Skeletal muscle tissue (tissue), 4 donors: ENCODE measurements around the gene MFSD8. TPM values are rescaled to one million over a fixed set of nuclear protein-coding genes. Genes with fewer than 3 reads are reported as not detected.
"Not testable (repeated sequence)": the region's sequence is repeated elsewhere in the genome, so short reads cannot be mapped to it uniquely, and the experiment has no call there.

Source experiments
- H3K27ac ChIP-seq: one replicate; pipeline ENCODE4 v1.7.0; 2013; ENCODE audit warnings: mild to moderate bottlenecking, low read depth, low read length, inconsistent platforms
- H3K27me3 ChIP-seq, 3 donors: one replicate each; pipeline ENCODE4 v1.7.0; 2013; ENCODE audit warnings: low read length in 3 of 3; ENCODE audit not compliant: control insufficient read depth in 3 of 3, insufficient read depth in 3 of 3
- H3K36me3 ChIP-seq, 3 donors: one replicate each; pipeline ENCODE4 v1.7.0; 2013; ENCODE audit warnings: low read length in 3 of 3; ENCODE audit not compliant: control insufficient read depth in 3 of 3, insufficient read depth in 3 of 3
- H3K4me1 ChIP-seq, 3 donors: one replicate each; pipeline ENCODE4 v1.7.0; 2013; ENCODE audit warnings: low read length in 3 of 3, mild to moderate bottlenecking in 3 of 3; ENCODE audit not compliant: control insufficient read depth in 3 of 3, insufficient read depth in 3 of 3
- H3K4me3 ChIP-seq, 3 donors: one replicate each; pipeline ENCODE4 v1.7.0; 2013; ENCODE audit warnings: low read length in 3 of 3
- H3K9ac ChIP-seq, 3 donors: one replicate each; pipeline ENCODE4 v1.7.0; 2013; ENCODE audit warnings: low read length in 3 of 3, mild to moderate bottlenecking in 3 of 3, moderate library complexity in 2 of 3, low read depth in 1 of 3
- H3K9me3 ChIP-seq, 3 donors: one replicate each; pipeline ENCODE4 v1.7.0; 2013; ENCODE audit warnings: low read length in 3 of 3; ENCODE audit not compliant: control insufficient read depth in 3 of 3
- total RNA-seq: library from RNA; depleted of rRNA; stranded (reverse); fragments of >200 nt; gene quantifications from one replicate; pipeline ENCODE4 v1.2.3, GENCODE V29; 2014
- donor health status: Osteomylitis.

The MFSD8 gene
- total RNA-seq, 1 donor from 2014 or later, result 37.1 TPM

- H3K36me3 ChIP-seq, result no peaks in the 10 kb centered on the region
- H3K4me3 ChIP-seq, result no peak overlapping the region
- no peak overlapping the region for H3K9ac ChIP-seq
- no peaks in the 10 kb centered on the region for H3K27me3 ChIP-seq
- no peak overlapping the region for H3K27ac ChIP-seq
- H3K9me3 ChIP-seq, result no peaks in the 10 kb centered on the region
- H3K4me1 ChIP-seq, result no peaks in the 10 kb centered on the region
Observed at GRCh38 chr4:127905029-127905428, 59.9 kb downstream of the MFSD8 start.

DNA sequence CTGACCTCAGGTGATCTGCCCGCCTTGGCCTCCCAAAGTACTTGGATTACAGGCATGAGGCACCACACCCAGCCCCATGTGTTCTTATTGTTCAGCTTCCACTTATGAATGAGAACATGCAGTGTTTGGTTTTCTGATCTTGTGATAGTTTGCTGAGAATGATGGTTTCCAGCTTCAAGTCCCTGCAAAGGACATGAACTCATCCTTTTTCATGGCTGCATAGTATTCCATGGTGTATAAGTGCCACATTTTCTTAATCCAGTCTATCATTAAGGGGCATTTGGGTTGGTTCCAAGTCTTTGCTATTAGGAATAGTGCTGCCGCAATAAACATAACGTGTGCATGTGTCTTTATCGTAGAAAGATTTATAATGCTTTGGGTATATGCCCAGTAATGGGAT, 65.3 kb downstream of the MFSD8 start:
- not testable (repeated sequence) for H3K27me3 ChIP-seq, H3K4me3 ChIP-seq, H3K9me3 ChIP-seq, H3K36me3 ChIP-seq, H3K4me1 ChIP-seq, H3K27ac ChIP-seq, H3K9ac ChIP-seq

DNA sequence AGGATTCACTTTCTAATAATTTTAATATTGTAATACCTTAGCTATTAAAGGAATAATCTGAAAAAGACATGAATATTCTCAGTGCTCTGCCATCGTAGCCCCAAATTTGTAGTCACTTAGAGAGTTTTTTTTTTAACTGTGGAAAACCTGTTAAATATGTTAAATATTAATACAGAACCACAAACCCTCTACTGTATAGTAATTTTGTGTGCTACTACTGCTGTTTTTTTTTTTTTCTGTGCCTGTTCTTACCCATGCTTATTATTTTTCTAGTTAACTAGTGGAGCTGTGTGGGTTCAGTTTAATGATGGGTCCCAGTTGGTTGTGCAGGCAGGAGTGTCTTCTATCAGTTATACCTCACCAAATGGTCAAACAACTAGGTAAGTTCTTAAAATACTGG, 68.4 kb downstream of the MFSD8 start:
- Histone ChIP-seq H3K9ac (no peak overlapping the region), H3K27me3 (no peaks in the 10 kb centered on the region), H3K27ac (no peak overlapping the region), H3K9me3 (no peaks in the 10 kb centered on the region), H3K36me3 (no peaks in the 10 kb centered on the region), H3K4me3 (no peak overlapping the region), H3K4me1 (no peaks in the 10 kb centered on the region)

GRCh38 chr4:127896069-127896468, 68.9 kb downstream of the MFSD8 start:
- no peaks in the 10 kb centered on the region for H3K36me3 ChIP-seq
- H3K27ac ChIP-seq, result no peak overlapping the region
- H3K4me1 ChIP-seq, result no peaks in the 10 kb centered on the region
- no peak overlapping the region for H3K9ac ChIP-seq
- no peaks in the 10 kb centered on the region for H3K9me3 ChIP-seq
- no peak overlapping the region for H3K4me3 ChIP-seq
- no peaks in the 10 kb centered on the region for H3K27me3 ChIP-seq

GRCh38 chr4:127889903-127890302, 75.1 kb downstream of the MFSD8 start:
- Histone ChIP-seq H3K36me3 (no peaks in the 10 kb centered on the region), H3K9ac (no peak overlapping the region), H3K4me3 (no peak overlapping the region), H3K4me1 (no peaks in the 10 kb centered on the region), H3K9me3 (no peaks in the 10 kb centered on the region), H3K27me3 (no peaks in the 10 kb centered on the region), H3K27ac (no peak overlapping the region)

GRCh38 chr4:127888559-127888958, 76.4 kb downstream of the MFSD8 start:
- no peaks in the 10 kb centered on the region for H3K4me1 ChIP-seq
- H3K27me3 ChIP-seq, result no peaks in the 10 kb centered on the region
- no peak overlapping the region for H3K27ac ChIP-seq
- H3K36me3 ChIP-seq, result no peaks in the 10 kb centered on the region
- no peak overlapping the region for H3K9ac ChIP-seq
- H3K9me3 ChIP-seq, result no peaks in the 10 kb centered on the region
- no peak overlapping the region for H3K4me3 ChIP-seq

- Histone ChIP-seq H3K9me3 (no peaks in the 10 kb centered on the region), H3K27me3 (no peaks in the 10 kb centered on the region), H3K9ac (peak overlapping the region; percentile 72 to 83 (median 80)), H3K4me1 (peaks cover 5 to 10% (median 7%) of the 10 kb centered on the region in 3 donors), H3K27ac (no peak overlapping the region), H3K4me3 (peak overlapping the region; percentile 89 to 93 (median 89)), H3K36me3 (no peaks in the 10 kb centered on the region)
Observed at GRCh38 chr4:127881563-127881864, 83.5 kb downstream of the MFSD8 start.

DNA sequence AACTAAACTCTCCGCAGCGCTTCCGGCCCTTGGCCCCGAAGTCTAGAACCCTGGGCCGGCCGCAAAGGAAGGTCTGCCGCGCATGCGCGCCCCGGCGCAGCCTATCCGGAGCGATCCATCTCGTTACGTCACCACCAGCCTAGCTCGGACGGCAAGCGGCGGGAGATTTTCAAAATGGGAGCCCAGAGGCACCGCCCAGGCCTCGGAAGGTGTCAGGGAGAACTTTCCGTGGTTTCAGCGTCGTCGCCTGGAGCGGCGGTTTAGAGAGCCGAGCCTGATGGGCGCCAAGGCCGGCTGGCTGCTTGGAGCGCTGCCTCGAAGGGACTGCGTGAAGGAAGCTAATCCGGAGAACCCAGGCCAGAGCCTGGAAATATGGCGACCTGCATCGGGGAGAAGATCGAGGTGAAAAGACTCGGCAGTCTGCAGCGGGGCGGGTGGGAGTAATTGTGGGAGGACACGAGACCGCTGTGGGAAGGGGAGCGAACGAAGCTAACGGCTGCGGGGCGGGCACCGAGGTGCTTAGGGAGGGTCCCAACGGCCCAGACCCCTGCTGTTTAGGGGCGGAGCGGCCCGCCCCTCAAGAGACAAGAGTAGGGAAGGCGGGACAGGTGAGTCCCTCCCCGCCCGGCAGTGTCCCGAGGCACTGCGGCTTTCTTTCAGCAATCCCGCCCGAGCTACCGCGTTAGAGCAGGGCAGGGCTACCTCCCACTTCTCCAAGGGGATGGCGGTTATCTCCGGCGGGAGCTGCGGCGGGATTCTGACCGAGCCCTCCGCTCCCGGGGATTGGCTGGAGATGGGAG, 84.0 kb downstream of the MFSD8 start, which contains the start of gene PLK4:
PLK4 (plus strand) TSS at position 131 of the 800 bp plus-strand sequence; CDS start at position 373, 242 bp downstream.
- H3K36me3 ChIP-seq, result no peaks in the 10 kb centered on the region
- H3K4me1 ChIP-seq, result peaks cover 5 to 10% (median 7%) of the 10 kb centered on the region in 3 donors
- H3K27me3 ChIP-seq, result no peaks in the 10 kb centered on the region
- H3K9me3 ChIP-seq, result no peaks in the 10 kb centered on the region
- peak within 1 kb of the TSS; percentile 89 to 93 (median 89) for H3K4me3 ChIP-seq
- peak within 1 kb of the TSS; percentile 39 for H3K27ac ChIP-seq
- peak within 1 kb of the TSS; percentile 72 to 83 (median 80) for H3K9ac ChIP-seq

DNA sequence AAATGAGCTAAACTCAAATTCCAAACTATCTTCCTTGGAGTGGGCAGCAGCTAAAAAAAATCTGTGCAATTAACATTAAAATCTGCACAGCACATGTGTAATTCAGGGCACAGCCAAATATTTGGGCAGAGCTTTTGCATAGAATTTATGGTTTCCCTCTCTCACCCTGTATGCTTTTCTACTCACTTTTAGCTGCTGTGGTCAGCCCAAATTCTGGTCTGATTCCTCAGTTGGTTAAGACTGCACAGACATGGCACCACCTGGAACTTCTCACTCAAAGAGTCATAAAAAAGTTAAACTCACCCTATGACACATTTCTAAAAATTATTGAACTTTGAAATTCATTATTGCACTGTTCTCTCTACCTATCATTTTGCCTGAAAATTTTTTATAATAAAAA, 89.2 kb downstream of the MFSD8 start:
- H3K9ac ChIP-seq, result no peak overlapping the region
- H3K4me3 ChIP-seq, result no peak overlapping the region
- H3K27ac ChIP-seq, result no peak overlapping the region
- H3K9me3 ChIP-seq, result peaks cover 0 to 3% (median 0%) of the 10 kb centered on the region in 3 donors
- peaks cover 0 to under 1% (median 0%) of the 10 kb centered on the region in 3 donors for H3K4me1 ChIP-seq
- no peaks in the 10 kb centered on the region for H3K36me3 ChIP-seq
- H3K27me3 ChIP-seq, result no peaks in the 10 kb centered on the region

GRCh38 chr4:127870688-127871087, 94.3 kb downstream of the MFSD8 start:
- no peak overlapping the region for H3K27ac ChIP-seq
- no peak overlapping the region for H3K9ac ChIP-seq
- H3K27me3 ChIP-seq, result no peaks in the 10 kb centered on the region
- no peaks in the 10 kb centered on the region for H3K36me3 ChIP-seq
- H3K4me3 ChIP-seq, result no peak overlapping the region
- no peaks in the 10 kb centered on the region for H3K4me1 ChIP-seq
- peaks cover 0 to 3% (median 0%) of the 10 kb centered on the region in 3 donors for H3K9me3 ChIP-seq
